G401 (cell line): ENCODE results near the gene PSORS1C1. TPM values are rescaled to one million over a fixed set of nuclear protein-coding genes. Genes with fewer than 3 reads are reported as not detected.
"Not testable (repeated sequence)": the region's sequence is repeated elsewhere in the genome, so short reads cannot be mapped to it uniquely, and the experiment has no call there.

Experiments used
- DNase-seq: peaks from one replicate; pipeline ENCODE4 v3.0.0-alpha.2; 2015; ENCODE audit warnings: low spot score
- in situ Hi-C: cut with HindIII; loops from 2 replicates; pipeline ENCODE4 v1.10.0; 2016; ENCODE audit warnings: low sequenced_read_pairs, mixed read lengths
- total RNA-seq: library from RNA; depleted of rRNA; stranded (reverse); fragments of >200 nt; shearing (Covaris generic); gene quantifications from 2 replicates; pipeline ENCODE4 v1.2.3, GENCODE V29; 2014

The PSORS1C1 gene
- total RNA-seq, 1 experiment from 2014 or later = not detected

GRCh38 chr6:31169858-31170599 is 55.4 kb downstream of the PSORS1C1 start:
- DNase-seq, in situ Hi-C loops: not testable (repeated sequence)

GRCh38 chr6:31170600-31170881 is 55.9 kb downstream of the PSORS1C1 start, which contains the start of gene POU5F1:
POU5F1 (minus strand) TSS chr6:31170682; CDS start chr6:31170620, 62 bp downstream.
- in situ Hi-C loops = no loop called here
- DNase-seq = no peak

- in situ Hi-C loops = no loop called here
- no peak for DNase-seq
Observed at GRCh38 chr6:31170987-31171671, 56.5 kb downstream of the PSORS1C1 start.

- in situ Hi-C loops = no loop called here
- DNase-seq = no peak
Observed at GRCh38 chr6:31171931-31172905, 57.6 kb downstream of the PSORS1C1 start.

- in situ Hi-C loops = no loop called here
- peak; percentile 13 for DNase-seq
Observed at GRCh38 chr6:31172973-31173384, 58.4 kb downstream of the PSORS1C1 start.

- in situ Hi-C loops = no loop called here
- no peak for DNase-seq
Observed at GRCh38 chr6:31173406-31173805, 58.8 kb downstream of the PSORS1C1 start.

- no peak for DNase-seq
- in situ Hi-C loops = no loop called here
Observed at GRCh38 chr6:31174378-31174777, 59.8 kb downstream of the PSORS1C1 start.

GRCh38 chr6:31175971-31176370 is 61.4 kb downstream of the PSORS1C1 start:
- no peak for DNase-seq
- in situ Hi-C loops = no loop called here

- no peak for DNase-seq
- in situ Hi-C loops = no loop called here
Observed at GRCh38 chr6:31178143-31179041, 63.8 kb downstream of the PSORS1C1 start.

- DNase-seq = no peak
- in situ Hi-C loops = no loop called here
Observed at GRCh38 chr6:31179042-31179386, 64.4 kb downstream of the PSORS1C1 start.

GRCh38 chr6:31179896-31180295 is 65.3 kb downstream of the PSORS1C1 start:
- in situ Hi-C loops = no loop called here
- no peak for DNase-seq

GRCh38 chr6:31180500-31180899 is 65.9 kb downstream of the PSORS1C1 start:
- in situ Hi-C loops = no loop called here
- DNase-seq = peak; percentile 65

GRCh38 chr6:31183287-31183686 is 68.7 kb downstream of the PSORS1C1 start:
- DNase-seq, in situ Hi-C loops: not testable (repeated sequence)

GRCh38 chr6:31183859-31184258 is 69.3 kb downstream of the PSORS1C1 start:
- in situ Hi-C loops = not testable (repeated sequence)

GRCh38 chr6:31185695-31186051 is 71.1 kb downstream of the PSORS1C1 start:
- DNase-seq, in situ Hi-C loops: not testable (repeated sequence)

More at GRCh38 chr6:31183859-31184258, 69.3 kb downstream of the PSORS1C1 start:
- not testable (repeated sequence) for DNase-seq

- no peak for DNase-seq
- in situ Hi-C loops = no loop called here
Observed at GRCh38 chr6:31186052-31186734, 71.6 kb downstream of the PSORS1C1 start.

GRCh38 chr6:31187780-31188194 is 73.2 kb downstream of the PSORS1C1 start:
- in situ Hi-C loops = no loop called here
- DNase-seq = no peak

- DNase-seq, in situ Hi-C loops: not testable (repeated sequence)
Observed at GRCh38 chr6:31189223-31189622, 74.6 kb downstream of the PSORS1C1 start.
